HL-60 (cell line): ENCODE data around the gene FOXA1.

Source experiments
- TF ChIP-seq, protein P1 (sequence below): IDR thresholded peaks from one replicate; pipeline ENCODE4 v1.5.1; 2011; ENCODE audit warnings: low read length, control low read depth, inconsistent platforms; ENCODE audit not compliant: insufficient read depth
- TF ChIP-seq, protein P2 (sequence below): IDR thresholded peaks from 2 replicates; pipeline ENCODE4 v1.6.1; 2012; ENCODE audit warnings: low read depth; ENCODE audit not compliant: insufficient replicate concordance

DNA sequence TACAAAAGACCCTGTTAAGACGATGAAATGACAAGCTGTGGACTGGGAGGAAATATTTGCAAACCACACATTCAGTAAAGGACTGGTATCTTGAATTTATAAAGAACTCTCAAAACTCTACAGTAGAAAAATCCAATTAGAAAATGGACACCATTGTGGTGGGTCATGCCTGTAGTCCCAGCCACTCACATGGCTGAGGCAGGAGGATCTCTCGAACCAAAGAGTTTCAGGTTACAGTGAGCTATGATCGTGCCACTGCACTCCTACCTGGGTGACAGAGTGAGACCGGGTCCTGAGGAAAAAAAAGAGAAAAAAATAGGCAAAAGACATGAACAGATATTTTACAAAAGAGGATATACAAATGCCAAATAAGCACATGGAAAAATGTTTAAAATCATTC lies 42.3 kb upstream of the FOXA1 start:
- TF ChIP-seq, protein P1, sequence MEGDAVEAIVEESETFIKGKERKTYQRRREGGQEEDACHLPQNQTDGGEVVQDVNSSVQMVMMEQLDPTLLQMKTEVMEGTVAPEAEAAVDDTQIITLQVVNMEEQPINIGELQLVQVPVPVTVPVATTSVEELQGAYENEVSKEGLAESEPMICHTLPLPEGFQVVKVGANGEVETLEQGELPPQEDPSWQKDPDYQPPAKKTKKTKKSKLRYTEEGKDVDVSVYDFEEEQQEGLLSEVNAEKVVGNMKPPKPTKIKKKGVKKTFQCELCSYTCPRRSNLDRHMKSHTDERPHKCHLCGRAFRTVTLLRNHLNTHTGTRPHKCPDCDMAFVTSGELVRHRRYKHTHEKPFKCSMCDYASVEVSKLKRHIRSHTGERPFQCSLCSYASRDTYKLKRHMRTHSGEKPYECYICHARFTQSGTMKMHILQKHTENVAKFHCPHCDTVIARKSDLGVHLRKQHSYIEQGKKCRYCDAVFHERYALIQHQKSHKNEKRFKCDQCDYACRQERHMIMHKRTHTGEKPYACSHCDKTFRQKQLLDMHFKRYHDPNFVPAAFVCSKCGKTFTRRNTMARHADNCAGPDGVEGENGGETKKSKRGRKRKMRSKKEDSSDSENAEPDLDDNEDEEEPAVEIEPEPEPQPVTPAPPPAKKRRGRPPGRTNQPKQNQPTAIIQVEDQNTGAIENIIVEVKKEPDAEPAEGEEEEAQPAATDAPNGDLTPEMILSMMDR, result no peak
- TF ChIP-seq, protein P2, sequence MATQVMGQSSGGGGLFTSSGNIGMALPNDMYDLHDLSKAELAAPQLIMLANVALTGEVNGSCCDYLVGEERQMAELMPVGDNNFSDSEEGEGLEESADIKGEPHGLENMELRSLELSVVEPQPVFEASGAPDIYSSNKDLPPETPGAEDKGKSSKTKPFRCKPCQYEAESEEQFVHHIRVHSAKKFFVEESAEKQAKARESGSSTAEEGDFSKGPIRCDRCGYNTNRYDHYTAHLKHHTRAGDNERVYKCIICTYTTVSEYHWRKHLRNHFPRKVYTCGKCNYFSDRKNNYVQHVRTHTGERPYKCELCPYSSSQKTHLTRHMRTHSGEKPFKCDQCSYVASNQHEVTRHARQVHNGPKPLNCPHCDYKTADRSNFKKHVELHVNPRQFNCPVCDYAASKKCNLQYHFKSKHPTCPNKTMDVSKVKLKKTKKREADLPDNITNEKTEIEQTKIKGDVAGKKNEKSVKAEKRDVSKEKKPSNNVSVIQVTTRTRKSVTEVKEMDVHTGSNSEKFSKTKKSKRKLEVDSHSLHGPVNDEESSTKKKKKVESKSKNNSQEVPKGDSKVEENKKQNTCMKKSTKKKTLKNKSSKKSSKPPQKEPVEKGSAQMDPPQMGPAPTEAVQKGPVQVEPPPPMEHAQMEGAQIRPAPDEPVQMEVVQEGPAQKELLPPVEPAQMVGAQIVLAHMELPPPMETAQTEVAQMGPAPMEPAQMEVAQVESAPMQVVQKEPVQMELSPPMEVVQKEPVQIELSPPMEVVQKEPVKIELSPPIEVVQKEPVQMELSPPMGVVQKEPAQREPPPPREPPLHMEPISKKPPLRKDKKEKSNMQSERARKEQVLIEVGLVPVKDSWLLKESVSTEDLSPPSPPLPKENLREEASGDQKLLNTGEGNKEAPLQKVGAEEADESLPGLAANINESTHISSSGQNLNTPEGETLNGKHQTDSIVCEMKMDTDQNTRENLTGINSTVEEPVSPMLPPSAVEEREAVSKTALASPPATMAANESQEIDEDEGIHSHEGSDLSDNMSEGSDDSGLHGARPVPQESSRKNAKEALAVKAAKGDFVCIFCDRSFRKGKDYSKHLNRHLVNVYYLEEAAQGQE, result no peak
